GM10847 (cell line): ENCODE results near the gene GH1.
"Not testable (repeated sequence)": the region's sequence is repeated elsewhere in the genome, so short reads cannot be mapped to it uniquely, and the experiment has no call there.

Experiments
- POLR2A ChIP-seq: IDR thresholded peaks from 2 replicates; pipeline ENCODE4 v1.6.1; 2011; ENCODE audit not compliant: insufficient read length; ENCODE audit errors: extremely low read depth

GH1 gene

GRCh38 chr17:63918789-63919305 lies at the start of gene GH1:
Gene GH1, minus strand, starts transcription at chr17:63918839. Its CDS starts 63 bp downstream, at chr17:63918776.
- TF ChIP-seq POLR2A: not testable (repeated sequence)

DNA sequence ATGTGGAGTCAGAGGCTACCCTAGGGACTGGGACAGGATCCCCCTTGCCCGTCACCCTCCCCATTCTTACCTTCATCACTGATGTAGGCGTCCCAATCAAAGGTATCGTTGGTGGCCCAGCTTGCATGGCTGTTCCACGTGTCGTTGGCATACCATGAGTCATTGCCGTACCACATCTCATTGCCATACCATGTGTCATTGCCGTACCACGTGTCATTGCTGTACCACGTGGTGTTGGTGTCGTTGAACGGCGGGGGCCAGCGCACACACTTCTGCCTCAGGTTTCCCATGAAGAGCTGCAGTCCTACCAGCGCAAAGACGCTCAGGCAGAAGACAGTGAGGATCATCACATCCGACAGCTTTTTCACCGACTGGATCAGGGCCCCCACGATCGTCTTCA lies 49.3 kb upstream of the GH1 start:
- TF ChIP-seq POLR2A: no peak

DNA sequence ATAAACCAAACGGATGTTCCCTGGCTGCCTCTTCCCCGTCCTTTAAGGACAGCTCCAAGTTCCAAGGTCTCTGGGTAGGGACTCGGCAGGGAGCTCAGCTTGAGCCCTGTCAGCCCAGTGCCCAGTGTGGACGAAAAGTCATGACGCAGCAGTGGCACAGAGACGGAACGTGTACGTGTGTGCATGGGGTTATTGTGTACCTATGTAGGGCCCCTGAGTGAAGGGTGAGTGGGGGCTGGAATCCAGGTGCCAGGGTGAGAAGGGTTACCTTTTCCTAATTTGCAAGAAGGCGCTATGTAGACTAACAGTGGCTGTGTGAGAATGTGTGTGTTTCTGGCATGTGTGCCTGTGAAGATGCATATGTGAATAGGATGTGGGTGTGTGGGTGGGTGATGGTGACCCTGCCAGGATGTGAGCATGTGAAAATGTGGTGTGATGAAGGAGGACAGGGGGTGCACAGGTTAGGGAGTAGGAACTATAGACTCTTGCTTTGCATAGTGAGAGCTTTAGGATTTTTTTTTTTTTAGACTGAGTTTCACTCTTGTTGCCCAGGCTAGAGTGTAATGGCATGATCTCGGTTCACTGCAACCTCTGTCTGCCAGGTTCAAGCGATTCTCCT lies 48.1 kb upstream of the GH1 start:
- TF ChIP-seq POLR2A: no peak

GRCh38 chr17:63963123-63963522 lies 44.5 kb upstream of the GH1 start:
- TF ChIP-seq POLR2A: no peak

DNA sequence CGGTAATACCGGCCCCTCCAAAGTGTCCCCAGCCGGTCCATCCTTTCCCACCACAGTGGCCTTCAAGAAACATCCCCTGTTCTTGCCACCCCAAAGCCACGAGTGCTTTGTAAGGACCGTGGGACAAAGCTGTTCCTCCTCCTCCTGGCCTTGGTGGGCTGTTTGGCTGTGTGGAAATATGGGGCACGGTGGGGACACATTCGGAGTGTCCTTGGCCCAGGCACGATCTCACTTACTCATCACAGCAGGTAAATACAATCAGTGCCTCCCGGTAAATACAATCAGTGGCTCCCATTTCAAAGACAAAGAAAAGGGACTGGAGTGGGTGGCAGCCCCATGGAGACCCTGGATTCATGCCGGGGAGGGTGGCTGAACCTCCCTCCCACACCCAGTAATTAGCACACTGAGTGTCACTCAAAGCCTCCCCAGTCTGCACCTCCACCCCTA lies 43.7 kb upstream of the GH1 start:
- TF ChIP-seq POLR2A: no peak

DNA sequence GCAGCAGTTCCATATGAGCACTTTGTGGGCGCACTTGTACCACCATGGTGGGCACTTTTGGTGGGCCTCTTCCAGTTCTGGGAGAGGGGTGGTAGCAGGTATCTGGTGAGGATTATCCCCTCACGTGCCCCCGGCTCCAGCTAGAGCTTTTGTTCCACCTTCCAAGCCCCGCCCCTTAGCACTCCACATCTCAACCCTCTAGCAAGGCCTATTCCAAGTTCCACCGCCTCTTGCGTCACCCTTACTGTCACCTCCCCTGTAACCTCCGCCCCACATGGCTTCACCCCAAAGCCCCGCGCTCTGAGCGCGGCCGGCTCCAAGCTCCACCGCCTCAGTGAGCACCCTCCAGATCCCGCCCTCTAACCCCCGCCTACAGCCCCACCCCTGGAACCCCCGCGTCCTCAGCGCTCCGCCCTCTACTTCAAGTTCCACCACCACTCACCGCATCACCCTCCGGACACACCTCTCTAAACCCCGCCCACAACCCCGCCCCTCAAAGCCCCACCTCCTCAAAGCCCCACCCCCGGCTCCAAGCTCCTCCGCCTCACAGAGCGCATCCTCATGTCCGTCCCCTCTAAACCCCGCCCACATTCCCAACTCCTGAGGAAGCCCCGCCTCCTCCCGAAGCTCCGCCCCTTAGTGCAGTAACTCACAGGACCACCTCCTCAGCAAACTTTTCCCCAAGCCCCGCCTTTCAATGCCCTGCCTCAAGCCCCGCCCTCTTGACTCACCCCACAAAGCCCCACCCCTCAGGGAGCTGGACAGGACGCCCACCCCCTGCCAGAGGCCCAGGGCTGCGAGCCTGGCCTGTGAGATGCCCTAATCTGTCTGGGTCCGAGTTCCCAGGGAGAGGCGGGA lies 42.9 kb upstream of the GH1 start:
- TF ChIP-seq POLR2A: no peak

DNA sequence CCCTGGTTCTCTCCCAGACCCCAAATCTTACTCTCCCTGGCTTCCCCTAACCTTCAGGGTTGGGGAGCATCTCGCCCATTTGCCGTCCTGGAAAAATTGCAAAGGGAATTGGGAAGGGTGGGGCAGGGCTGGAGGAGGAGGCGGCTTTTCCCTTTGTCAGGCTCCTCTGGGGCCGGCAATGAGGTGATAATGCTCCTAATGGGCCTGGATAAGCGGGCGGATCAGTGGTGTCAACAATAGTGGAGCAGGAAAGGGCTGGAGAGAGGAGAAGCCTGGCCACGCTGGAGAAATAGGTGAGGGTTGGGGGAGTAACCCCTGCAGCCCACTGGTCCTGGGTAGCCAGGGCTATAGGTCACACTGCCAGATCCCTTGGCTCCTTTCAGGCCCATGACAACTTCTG lies 41.8 kb upstream of the GH1 start:
- no peak for TF ChIP-seq POLR2A

- TF ChIP-seq POLR2A: no peak
Observed at GRCh38 chr17:63960006-63960405, 41.4 kb upstream of the GH1 start.

DNA sequence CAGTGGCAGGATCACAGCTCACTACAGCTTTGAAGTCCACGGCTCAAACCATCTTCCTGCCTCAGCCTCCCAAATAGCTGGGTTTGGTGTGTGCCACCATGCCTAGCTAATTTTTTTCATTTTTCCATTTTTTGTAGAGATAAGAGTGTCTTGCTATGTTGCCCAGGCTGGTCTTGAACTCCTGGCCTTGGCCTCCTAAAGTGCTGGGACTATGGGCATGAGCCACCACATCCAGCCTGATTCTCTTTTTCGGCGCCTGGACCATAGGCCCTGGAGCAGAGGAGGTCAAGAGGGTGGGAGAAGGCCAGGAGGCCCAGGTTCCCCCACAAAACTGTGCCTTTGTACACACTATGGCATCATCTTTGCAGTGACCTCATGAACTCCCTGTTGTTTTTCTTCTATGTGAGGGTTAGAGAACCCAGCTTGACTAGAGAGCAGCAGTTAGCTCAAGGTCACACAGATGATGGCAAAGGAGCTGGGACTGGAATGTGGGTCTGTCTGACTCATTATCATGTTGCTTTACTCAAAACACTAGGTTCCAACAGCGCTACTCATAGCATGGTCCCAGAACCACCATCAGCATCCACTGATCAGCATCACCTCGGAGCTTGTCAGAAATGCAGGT lies 37.8 kb upstream of the GH1 start:
- no peak for TF ChIP-seq POLR2A

DNA sequence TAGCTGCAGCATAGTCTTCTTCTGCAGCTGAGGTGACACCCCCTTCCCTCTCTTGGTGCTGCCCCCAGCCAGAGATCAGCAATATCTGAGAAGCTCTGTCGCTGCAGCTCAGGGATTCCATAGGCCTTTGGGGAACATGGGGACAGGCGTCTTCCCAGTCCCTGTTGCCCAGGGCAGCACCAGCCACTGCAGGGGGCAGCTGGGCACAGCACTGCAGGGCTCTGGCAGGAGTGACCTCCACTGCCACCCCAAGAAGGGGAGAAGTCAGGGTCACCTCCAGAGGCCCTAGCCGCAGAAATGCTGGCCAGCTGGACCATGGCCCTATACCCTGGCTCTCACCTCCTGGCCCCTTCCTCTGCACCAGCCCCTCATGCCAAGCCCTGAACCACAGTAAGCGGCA lies 37.2 kb upstream of the GH1 start:
- no peak for TF ChIP-seq POLR2A

GRCh38 chr17:63955232-63955631 lies 36.6 kb upstream of the GH1 start:
- TF ChIP-seq POLR2A: no peak

- no peak for TF ChIP-seq POLR2A
Observed at GRCh38 chr17:63954402-63955063, 35.9 kb upstream of the GH1 start.

GRCh38 chr17:63950940-63951907 lies 32.6 kb upstream of the GH1 start:
- TF ChIP-seq POLR2A: no peak

DNA sequence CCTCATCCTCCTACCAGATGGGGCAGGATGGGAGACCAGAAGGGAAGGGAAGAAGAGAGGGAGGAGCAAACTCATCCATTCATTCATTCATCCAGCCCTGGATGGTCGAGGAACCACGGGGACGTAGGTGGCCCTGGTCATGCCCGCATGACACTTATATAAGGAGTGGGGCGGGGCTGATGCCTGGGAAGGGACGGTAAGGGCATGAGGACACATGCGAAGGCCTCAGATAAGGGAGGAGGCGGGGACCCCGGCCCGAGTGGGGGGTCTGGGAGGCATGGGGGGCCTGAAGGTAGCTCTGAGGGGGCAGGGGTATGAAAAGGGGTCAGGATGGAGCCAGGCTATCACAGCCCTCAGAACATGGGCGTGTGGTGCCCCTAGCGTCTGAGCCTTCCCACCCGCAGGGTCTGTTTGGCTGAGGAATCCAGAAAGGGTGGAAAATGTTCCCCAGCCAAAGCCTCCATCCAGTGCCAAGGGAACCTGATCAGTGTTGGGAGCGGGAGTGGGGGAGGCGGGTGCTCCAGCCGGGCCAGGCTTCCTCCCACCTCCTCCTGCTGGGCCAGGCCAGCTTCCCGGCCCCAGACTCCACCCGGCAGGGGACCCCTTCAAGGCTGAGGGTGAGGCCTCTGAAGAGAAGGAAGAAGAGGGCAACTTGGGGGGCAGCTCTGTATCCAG lies 31.1 kb upstream of the GH1 start:
- no peak for TF ChIP-seq POLR2A
